Activated CD4-positive, alpha-beta T cell treated with anti-CD3 and anti-CD28 coated beads, Interleukin-2, amount 10 ng/mL, durations not matched to agents 7 days and 5 days (primary cell): ENCODE data around the gene PRSS2. TPM values are rescaled to one million over a fixed set of nuclear protein-coding genes. Genes with fewer than 3 reads are reported as not detected.

Source experiments
- CTCF ChIA-PET: fragments of 350-600 bp; sonication (Branson Sonifier 250); formaldehyde crosslinking; loops from one replicate; lab custom pipeline; 2021; ENCODE audit warnings: antibody characterized with exemption; lab: Charles Lee
- POLR2A ChIA-PET: fragments of 350-600 bp; sonication (Branson Sonifier 250); formaldehyde crosslinking; loops from one replicate; lab custom pipeline; 2021; ENCODE audit warnings: antibody characterized with exemption; lab: Charles Lee
- DNase-seq: peaks from one replicate; pipeline ENCODE4 v3.0.0-alpha.2; 2020
- H3K27ac Mint-ChIP-seq: one replicate; pipeline ENCODE4 v1.8.0; 2021; ENCODE audit warnings: mild to moderate bottlenecking, moderate library complexity, mixed read lengths
- H3K27me3 Mint-ChIP-seq: one replicate; pipeline ENCODE4 v1.8.0; 2021; ENCODE audit warnings: mixed read lengths
- H3K36me3 Mint-ChIP-seq: one replicate; pipeline ENCODE4 v1.8.0; 2021; ENCODE audit warnings: low read depth, mixed read lengths
- H3K4me1 Mint-ChIP-seq: one replicate; pipeline ENCODE4 v1.8.0; 2021; ENCODE audit warnings: mixed read lengths
- H3K4me3 Mint-ChIP-seq: one replicate; pipeline ENCODE4 v1.8.0; 2021; ENCODE audit warnings: mild to moderate bottlenecking, moderate library complexity, mixed read lengths
- H3K9me3 Mint-ChIP-seq: one replicate; pipeline ENCODE4 v1.8.0; 2021; ENCODE audit warnings: mixed read lengths
- total RNA-seq, 2 experiments: library from RNA; stranded (reverse); gene quantifications; one replicate each; pipeline ENCODE4 v1.2.3, GENCODE V29; 2021

The PRSS2 gene
- total RNA-seq, 2 experiments from 2014 or later, result not detected

GRCh38 chr7:142791502-142791901 lies 20.7 kb downstream of the PRSS2 start:
- Mint-ChIP-seq H3K4me3 (peak overlapping the region; percentile 88), H3K9me3 (no peaks in the 10 kb centered on the region), H3K27ac (peak overlapping the region; percentile 100), H3K4me1 (peaks cover 33% of the 10 kb centered on the region), H3K36me3 (peaks cover 78% of the 10 kb centered on the region), H3K27me3 (no peaks in the 10 kb centered on the region)
- DNase-seq, result no peak
- ChIA-PET POLR2A (interaction anchor here (6.6 kb wide), 1 partner anchor 19 kb away, joined by 103 read pairs; no protein-coding TSS in a partner anchor), CTCF (interaction anchor here (13.3 kb wide), 1 partner anchor 18 kb away, joined by 176 read pairs; no protein-coding TSS in a partner anchor)

GRCh38 chr7:142792129-142792528 lies 21.4 kb downstream of the PRSS2 start:
- H3K27me3 Mint-ChIP-seq, result no peaks in the 10 kb centered on the region
- peaks cover 33% of the 10 kb centered on the region for H3K4me1 Mint-ChIP-seq
- H3K9me3 Mint-ChIP-seq, result no peaks in the 10 kb centered on the region
- no peak for DNase-seq
- H3K4me3 Mint-ChIP-seq, result peak overlapping the region; percentile 88
- H3K27ac Mint-ChIP-seq, result peak overlapping the region; percentile 100
- POLR2A ChIA-PET, result interaction anchor here (8.4 kb wide), 1 partner anchor 17 kb away, joined by 143 read pairs; no protein-coding TSS in a partner anchor
- CTCF ChIA-PET, result interaction anchor here (13.3 kb wide), 1 partner anchor 17 kb away, joined by 176 read pairs; no protein-coding TSS in a partner anchor
- peaks cover 78% of the 10 kb centered on the region for H3K36me3 Mint-ChIP-seq

- Mint-ChIP-seq H3K4me3 (peak overlapping the region; percentile 88), H3K27ac (peak overlapping the region; percentile 100), H3K27me3 (no peaks in the 10 kb centered on the region), H3K36me3 (peaks cover 78% of the 10 kb centered on the region), H3K9me3 (no peaks in the 10 kb centered on the region), H3K4me1 (peaks cover 33% of the 10 kb centered on the region)
- no peak for DNase-seq
- ChIA-PET CTCF (interaction anchor here (13.3 kb wide), 1 partner anchor 17 kb away, joined by 176 read pairs; no protein-coding TSS in a partner anchor), POLR2A (interaction anchor here (8.4 kb wide), 1 partner anchor 17 kb away, joined by 143 read pairs; no protein-coding TSS in a partner anchor)
Observed at GRCh38 chr7:142792593-142792992, 21.8 kb downstream of the PRSS2 start.

GRCh38 chr7:142793156-142793555 lies 22.4 kb downstream of the PRSS2 start:
- ChIA-PET POLR2A (interaction anchor here (8.4 kb wide), 1 partner anchor 16 kb away, joined by 143 read pairs; no protein-coding TSS in a partner anchor), CTCF (interaction anchor here (13.3 kb wide), 1 partner anchor 16 kb away, joined by 176 read pairs; no protein-coding TSS in a partner anchor)
- peaks cover 33% of the 10 kb centered on the region for H3K4me1 Mint-ChIP-seq
- DNase-seq, result no peak
- H3K27me3 Mint-ChIP-seq, result no peaks in the 10 kb centered on the region
- no peaks in the 10 kb centered on the region for H3K9me3 Mint-ChIP-seq
- peak overlapping the region; percentile 88 for H3K4me3 Mint-ChIP-seq
- peak overlapping the region; percentile 100 for H3K27ac Mint-ChIP-seq
- H3K36me3 Mint-ChIP-seq, result peaks cover 78% of the 10 kb centered on the region

GRCh38 chr7:142795339-142795863 lies 24.6 kb downstream of the PRSS2 start:
- Mint-ChIP-seq H3K9me3 (no peaks in the 10 kb centered on the region), H3K4me1 (peaks cover 52% of the 10 kb centered on the region), H3K27ac (peak overlapping the region; percentile 100), H3K36me3 (peaks cover 78% of the 10 kb centered on the region), H3K4me3 (peak overlapping the region; percentile 100), H3K27me3 (no peaks in the 10 kb centered on the region)
- ChIA-PET POLR2A (interaction anchor here (1.0 to 8.4 kb wide), 3 partner anchors 10 to 17 kb away, joined by 3 to 143 read pairs (median 66); no protein-coding TSS in a partner anchor), CTCF (no interaction called here)
- peak; percentile 75 for DNase-seq

GRCh38 chr7:142796001-142796500 lies 25.3 kb downstream of the PRSS2 start:
- peak overlapping the region; percentile 100 for H3K27ac Mint-ChIP-seq
- DNase-seq, result no peak

GRCh38 chr7:142796501-142797390 lies 26.0 kb downstream of the PRSS2 start:
- H3K36me3 Mint-ChIP-seq, result peaks cover 78% of the 10 kb centered on the region
- H3K9me3 Mint-ChIP-seq, result no peaks in the 10 kb centered on the region
- no peaks in the 10 kb centered on the region for H3K27me3 Mint-ChIP-seq
- ChIA-PET CTCF (interaction anchor here (0.7 to 5.8 kb wide), 5 partner anchors 11 to 405 kb away, joined by 3 to 104 read pairs (median 4); no protein-coding TSS in a partner anchor), POLR2A (interaction anchor here (1.0 to 8.4 kb wide), 5 partner anchors 11 to 476 kb away, joined by 3 to 143 read pairs (median 6); no protein-coding TSS in a partner anchor)
- H3K4me3 Mint-ChIP-seq, result peak overlapping the region; percentile 100
- peaks cover 63% of the 10 kb centered on the region for H3K4me1 Mint-ChIP-seq
- no peak for DNase-seq
- H3K27ac Mint-ChIP-seq, result peak overlapping the region; percentile 100

More at GRCh38 chr7:142796001-142796500, 25.3 kb downstream of the PRSS2 start:
- CTCF ChIA-PET, result interaction anchor here (1.0 to 5.8 kb wide), 3 partner anchors 10 to 169 kb away, joined by 3 to 104 read pairs (median 19); no protein-coding TSS in a partner anchor
- peak overlapping the region; percentile 100 for H3K4me3 Mint-ChIP-seq
- H3K9me3 Mint-ChIP-seq, result no peaks in the 10 kb centered on the region
- peaks cover 58% of the 10 kb centered on the region for H3K4me1 Mint-ChIP-seq
- POLR2A ChIA-PET, result interaction anchor here (5.7 to 8.4 kb wide), 2 partner anchors 10 to 13 kb away, joined by 66 to 143 read pairs; no protein-coding TSS in a partner anchor
- H3K36me3 Mint-ChIP-seq, result peaks cover 79% of the 10 kb centered on the region
- no peaks in the 10 kb centered on the region for H3K27me3 Mint-ChIP-seq

GRCh38 chr7:142797391-142798377 lies 26.9 kb downstream of the PRSS2 start:
- H3K27ac Mint-ChIP-seq, result peak overlapping the region; percentile 100
- H3K9me3 Mint-ChIP-seq, result no peaks in the 10 kb centered on the region
- POLR2A ChIA-PET, result interaction anchor here (1.0 to 8.4 kb wide), 8 partner anchors 8 to 477 kb away, joined by 3 to 143 read pairs (median 5); no protein-coding TSS in a partner anchor
- no peaks in the 10 kb centered on the region for H3K27me3 Mint-ChIP-seq
- H3K4me3 Mint-ChIP-seq, result peak overlapping the region; percentile 100
- peaks cover 78% of the 10 kb centered on the region for H3K36me3 Mint-ChIP-seq
- H3K4me1 Mint-ChIP-seq, result peaks cover 68% of the 10 kb centered on the region
- no peak for DNase-seq
- CTCF ChIA-PET, result interaction anchor here (0.5 to 5.8 kb wide), 8 partner anchors 8 to 406 kb away, joined by 3 to 104 read pairs (median 4); no protein-coding TSS in a partner anchor

- Mint-ChIP-seq H3K36me3 (peaks cover 78% of the 10 kb centered on the region), H3K9me3 (no peaks in the 10 kb centered on the region), H3K27ac (peak overlapping the region; percentile 100), H3K4me1 (peaks cover 68% of the 10 kb centered on the region), H3K27me3 (no peaks in the 10 kb centered on the region), H3K4me3 (peak overlapping the region; percentile 100)
- ChIA-PET CTCF (interaction anchor here (1.2 to 5.8 kb wide), 5 partner anchors 9 to 16 kb away, joined by 3 to 104 read pairs (median 5); no protein-coding TSS in a partner anchor), POLR2A (interaction anchor here (0.7 to 8.4 kb wide), 8 partner anchors 9 to 1310 kb away, joined by 3 to 143 read pairs (median 5); no protein-coding TSS in a partner anchor)
- DNase-seq, result peak; percentile 40
Observed at GRCh38 chr7:142798451-142799436, 28.0 kb downstream of the PRSS2 start.

- POLR2A ChIA-PET, result interaction anchor here (0.5 to 8.4 kb wide), 8 partner anchors 10 to 1311 kb away, joined by 3 to 143 read pairs (median 4); no protein-coding TSS in a partner anchor
- peak overlapping the region; percentile 100 for H3K27ac Mint-ChIP-seq
- CTCF ChIA-PET, result interaction anchor here (1.5 to 5.8 kb wide), 3 partner anchors 10 to 14 kb away, joined by 5 to 104 read pairs (median 19); no protein-coding TSS in a partner anchor
- peaks cover 80% of the 10 kb centered on the region for H3K36me3 Mint-ChIP-seq
- H3K27me3 Mint-ChIP-seq, result no peaks in the 10 kb centered on the region
- no peak for DNase-seq
- peak overlapping the region; percentile 100 for H3K4me3 Mint-ChIP-seq
- H3K4me1 Mint-ChIP-seq, result peaks cover 68% of the 10 kb centered on the region
- no peaks in the 10 kb centered on the region for H3K9me3 Mint-ChIP-seq
Observed at GRCh38 chr7:142799437-142799835, 28.7 kb downstream of the PRSS2 start.
